ENCODE data around the gene ZRANB3. TPM values are rescaled to one million over a fixed set of nuclear protein-coding genes. Genes with fewer than 3 reads are reported as not detected.

ZRANB3 gene
- total RNA-seq, 1 donor from 2014 or later: 13.5 TPM

DNA sequence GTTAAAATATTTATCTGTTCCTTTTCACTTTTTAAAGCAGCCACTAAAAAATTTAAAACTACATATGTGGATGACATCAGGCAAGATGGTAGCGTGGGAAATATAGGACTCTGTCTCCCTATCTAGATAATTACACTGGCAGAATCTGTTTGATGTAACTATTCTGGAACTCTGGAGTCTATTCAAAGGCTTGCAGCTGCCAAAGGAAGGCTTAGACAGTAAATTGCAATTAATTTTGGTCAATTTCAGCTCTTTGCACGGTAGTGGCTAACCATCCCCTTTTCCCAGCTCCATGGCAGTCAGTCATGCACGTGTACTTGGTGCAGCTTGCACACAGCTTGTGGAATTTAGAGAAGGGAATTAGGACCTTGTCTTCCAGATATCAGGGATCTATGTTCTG, 343.7 kb downstream of the ZRANB3 start:
- FAIRE-seq (no peak), DNase-seq (ENCODE audit: low spot score in 2 of 2) (no peak)

DNA sequence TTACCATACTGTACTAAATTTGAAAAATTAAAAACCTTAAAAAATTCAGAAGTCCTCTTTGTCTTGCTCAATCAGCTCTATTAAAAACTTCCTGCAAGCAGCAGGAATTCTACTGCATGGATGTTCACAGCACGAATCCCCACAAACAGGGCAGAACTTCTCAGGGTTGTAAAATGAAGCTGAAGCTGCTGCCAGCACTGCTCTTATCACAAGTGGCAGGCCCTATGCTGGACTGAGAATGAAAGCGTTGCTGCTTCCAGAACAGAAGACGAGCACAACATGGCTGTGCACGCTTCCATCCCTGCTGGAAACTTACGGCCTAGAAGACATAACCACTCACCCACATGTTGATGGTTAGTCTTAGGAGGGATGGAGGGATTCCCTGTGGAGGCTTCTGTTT, 345.0 kb downstream of the ZRANB3 start:
- DNase-seq (ENCODE audit: low spot score in 2 of 2): no peak
- FAIRE-seq: no peak

DNA sequence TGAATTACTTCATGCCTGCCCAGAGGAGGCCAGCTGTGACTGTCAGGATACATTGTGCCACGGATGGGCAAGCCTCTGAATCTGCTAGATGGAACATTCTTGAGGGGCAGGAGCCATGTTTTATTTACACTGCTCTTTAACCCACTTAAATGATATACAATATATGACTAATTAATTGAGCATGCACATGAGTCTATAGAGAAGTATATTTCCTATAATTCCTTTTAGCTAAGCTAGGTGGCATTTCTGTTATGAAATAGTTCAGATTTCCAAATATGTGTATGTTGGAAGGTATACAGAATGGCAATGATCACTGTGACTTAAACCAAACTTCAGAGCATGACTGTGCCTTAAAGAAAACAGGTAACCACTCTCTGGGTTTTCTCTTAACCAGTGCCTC, 347.2 kb downstream of the ZRANB3 start:
- DNase-seq (ENCODE audit: low spot score in 2 of 2) (no peak), FAIRE-seq (no peak)

DNA sequence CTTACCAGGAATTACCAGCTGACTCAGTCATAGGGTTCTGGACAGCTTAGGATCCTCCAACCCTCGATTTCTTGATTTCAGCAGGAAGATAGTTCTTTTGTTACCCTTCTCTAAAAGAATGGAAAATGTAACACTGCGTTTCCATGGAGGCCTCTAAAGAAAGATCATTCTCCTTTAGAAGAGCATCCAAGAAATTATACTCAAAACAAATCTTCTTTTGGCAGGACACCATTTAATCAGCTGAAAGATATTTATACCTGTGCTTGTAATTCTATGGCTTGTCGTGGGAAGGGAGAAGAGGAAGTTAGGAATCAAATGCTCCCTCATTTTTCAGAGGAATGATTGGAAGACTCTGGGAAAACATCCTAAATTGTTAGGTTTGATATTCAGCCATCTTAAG, 348.4 kb downstream of the ZRANB3 start:
- no peak for DNase-seq (ENCODE audit: low spot score in 2 of 2)
- no peak for FAIRE-seq

DNA sequence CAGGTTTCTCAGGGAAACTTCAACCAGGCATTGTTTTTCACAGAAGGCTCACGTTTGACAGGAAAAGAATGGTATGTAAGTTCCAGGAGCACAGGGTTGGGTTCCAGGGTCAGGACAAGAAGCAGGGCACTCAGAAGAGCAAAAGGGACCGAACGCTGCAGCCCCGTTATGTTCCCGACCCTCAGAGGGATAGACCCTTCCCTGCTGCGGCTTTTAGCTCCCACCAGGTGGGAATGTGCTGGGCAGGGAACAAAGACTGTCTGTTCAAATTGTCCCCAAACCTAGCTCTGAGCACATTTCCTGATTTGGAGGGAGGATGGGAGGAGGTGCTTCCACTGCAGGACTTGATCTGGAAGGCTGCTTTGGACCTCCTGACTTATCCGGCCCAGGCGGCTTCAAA, 348.8 kb downstream of the ZRANB3 start:
- DNase-seq (ENCODE audit: low spot score in 2 of 2): no peak
- FAIRE-seq: no peak

DNA sequence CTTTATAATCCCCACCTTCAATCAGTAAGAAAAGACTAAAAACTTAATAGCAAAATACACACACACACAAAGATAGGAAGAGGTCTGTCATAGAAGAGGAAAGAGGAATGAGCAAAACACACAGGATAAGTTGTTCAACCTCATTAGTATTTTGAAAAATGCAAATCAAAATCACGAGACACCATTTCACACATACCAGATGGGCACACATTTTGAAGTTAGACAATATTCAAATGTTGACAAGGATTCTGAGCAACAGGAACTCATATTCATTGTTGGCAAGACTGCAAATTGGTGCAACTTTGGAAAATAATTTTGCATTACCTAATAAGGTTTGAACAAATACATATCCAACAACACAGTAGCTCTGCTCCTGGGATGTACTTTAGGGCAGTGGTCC, 351.3 kb downstream of the ZRANB3 start:
- DNase-seq (ENCODE audit: low spot score in 2 of 2): no peak

DNA sequence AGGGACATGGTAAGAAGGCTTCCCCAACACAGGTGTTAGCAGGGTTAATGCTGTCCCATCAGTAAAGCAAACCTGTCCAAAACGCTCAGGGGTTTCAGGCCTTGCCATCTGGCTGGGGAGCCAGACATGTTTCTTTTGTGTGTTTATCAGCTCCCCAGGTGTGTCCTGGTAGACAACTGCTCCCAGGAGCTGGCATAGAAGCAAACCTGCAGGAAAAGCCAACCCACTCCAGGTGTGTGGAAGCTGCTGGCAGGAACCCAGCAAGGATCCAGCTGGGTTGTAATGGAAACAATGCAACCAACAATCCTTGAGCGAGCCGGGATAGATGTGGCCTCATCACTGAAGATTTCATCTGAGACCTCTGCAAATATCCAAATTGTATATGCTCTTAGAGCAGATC, 355.8 kb downstream of the ZRANB3 start:
- FAIRE-seq (no peak), DNase-seq (ENCODE audit: low spot score in 2 of 2) (no peak)

More for the DNA sequence above, 351.3 kb downstream of the ZRANB3 start:
- FAIRE-seq: no peak

DNA sequence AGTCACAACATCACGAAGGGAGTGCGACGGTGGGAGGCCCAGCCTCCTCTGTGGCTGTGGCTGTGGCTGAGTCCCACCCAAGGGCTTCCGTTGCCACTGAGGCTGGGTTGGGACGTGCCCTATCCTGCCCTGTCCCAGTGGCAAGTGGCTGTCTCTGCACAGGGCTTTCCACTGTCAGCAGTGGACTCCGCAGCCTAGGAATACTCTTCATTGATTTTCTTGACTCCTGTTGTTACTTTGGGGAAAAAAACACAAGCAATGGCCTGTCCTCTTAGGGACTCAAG, 356.3 kb downstream of the ZRANB3 start:
- FAIRE-seq (no peak), DNase-seq (ENCODE audit: low spot score in 2 of 2) (no peak)

DNA sequence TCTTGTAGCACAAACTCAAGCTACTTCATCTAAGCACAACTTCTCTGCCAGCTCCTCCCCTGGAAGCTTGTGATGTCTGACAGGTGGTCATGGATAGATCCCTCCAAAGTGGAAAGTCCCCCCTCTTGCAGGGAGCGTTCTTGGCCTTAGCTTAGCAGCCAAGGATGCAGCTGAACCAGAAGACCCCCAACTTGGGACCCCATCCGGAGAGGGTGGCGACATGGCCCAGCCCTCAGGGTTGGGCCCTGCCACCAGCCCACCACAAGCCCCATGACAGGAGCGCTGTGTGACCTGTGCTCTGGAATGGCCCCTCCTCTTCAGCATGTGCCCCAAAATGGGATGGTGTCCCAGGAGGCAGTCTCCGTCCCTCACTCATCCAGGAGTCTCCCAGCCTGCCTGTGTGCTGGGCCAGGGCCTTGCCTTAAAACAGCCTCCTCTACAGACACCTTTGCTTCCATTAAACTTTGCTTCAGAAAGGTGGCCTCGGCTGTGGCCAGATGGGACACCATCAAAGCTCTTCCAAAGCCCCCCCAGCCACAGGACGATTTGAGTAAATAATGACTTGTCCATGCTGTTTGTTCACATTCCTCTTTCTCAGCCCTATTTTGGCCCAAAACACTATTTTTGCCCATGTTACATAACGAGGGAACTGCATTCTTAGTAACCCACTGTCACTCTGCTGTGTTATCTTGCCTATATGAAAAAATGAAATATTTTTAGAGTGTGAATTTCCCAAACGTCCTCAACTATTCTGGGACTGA, 356.8 kb downstream of the ZRANB3 start:
- FAIRE-seq (no peak), DNase-seq (ENCODE audit: low spot score in 2 of 2) (peak in 1 of 2 donors; percentile 33)

DNA sequence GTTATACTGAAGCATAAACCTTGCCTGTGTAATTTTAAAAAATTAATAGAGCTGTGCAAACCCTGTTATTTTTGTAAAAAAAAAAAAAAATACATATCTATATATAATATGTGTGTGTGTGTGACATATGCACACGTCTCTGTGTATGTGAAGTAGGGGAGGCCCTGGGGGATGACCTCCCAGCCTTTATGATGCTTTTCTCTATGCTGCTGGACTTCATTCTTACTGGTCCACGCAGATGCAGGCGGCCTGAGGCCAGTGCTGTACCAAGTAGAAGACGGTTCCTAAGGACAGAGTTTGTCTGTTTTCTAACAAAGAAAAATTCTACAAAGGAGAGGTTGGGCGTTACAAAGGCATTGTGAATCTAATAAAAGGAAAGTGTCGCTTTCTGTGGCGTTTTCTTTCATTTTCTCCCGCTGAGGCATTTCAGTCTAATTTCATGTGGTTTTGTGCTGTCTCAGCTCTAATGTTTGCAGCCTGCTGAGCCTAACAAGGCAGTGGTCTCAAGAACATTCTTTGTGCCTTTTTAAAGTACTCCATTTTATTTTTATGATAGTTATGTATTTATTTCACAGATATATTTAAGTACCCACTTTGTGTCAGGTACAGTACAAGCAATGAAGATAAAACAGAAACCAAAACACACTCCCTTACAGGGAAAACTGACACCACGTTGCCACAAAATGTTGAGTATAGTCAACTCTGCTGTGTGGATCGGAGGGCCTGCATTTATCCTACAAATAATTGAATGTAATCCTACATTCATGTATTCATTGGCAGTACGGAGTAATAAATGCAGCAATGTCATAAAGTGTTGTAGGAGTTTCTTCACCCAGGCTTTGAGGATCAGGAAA, 360.9 kb downstream of the ZRANB3 start:
- no peak for FAIRE-seq
- DNase-seq (ENCODE audit: low spot score in 2 of 2): no peak

DNA sequence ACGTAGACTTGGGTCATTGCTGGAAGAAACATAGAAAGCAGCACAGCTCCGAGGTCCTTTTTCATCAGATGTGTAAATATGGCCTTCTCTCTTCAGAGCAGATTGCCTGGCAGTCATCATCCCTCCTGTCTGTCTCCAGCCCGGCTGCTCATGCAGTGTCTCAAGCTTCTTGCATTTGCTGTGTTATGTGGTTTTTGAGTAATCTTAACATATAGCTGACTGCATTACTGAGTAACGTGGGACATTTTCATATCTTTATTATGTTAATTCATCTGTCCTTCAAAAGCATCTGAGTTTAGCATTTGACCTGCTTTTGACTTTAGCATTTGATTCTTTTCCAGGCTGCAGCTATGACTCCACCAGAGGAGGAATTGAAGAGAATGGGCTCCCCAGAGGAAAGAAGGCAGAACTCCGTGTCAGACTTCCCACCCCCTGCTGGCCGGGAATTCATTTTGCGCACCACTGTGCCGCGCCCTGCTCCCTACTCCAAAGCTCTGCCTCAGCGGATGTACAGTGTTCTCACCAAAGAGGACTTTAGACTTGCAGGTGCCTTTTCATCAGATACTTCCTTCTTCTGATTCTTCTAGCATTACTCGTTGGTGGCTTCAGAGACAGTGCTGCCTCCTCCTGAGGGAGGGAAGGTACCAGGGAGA, 362.7 kb downstream of the ZRANB3 start:
- DNase-seq (ENCODE audit: low spot score in 2 of 2): no peak
- no peak for FAIRE-seq

DNA sequence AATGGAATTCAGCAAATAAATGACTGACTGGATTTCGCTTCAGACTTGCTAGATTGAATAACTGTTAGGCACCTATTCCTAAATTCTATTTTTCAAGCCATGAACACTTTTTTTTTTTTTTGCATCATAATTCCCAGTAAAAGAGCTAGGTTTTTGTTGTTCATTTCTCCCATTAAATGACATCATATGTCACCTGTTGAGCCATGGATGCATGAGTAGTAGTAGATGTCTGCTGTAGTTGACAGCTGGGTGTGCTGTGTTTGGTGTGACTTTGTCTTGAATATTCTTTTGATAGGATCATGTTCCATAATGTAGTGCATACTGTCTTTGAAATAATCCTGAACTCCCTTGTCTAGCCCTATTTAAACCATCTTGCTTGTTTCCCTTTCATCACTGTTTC, 363.7 kb downstream of the ZRANB3 start:
- DNase-seq (ENCODE audit: low spot score in 2 of 2) (no peak), FAIRE-seq (no peak)

DNA sequence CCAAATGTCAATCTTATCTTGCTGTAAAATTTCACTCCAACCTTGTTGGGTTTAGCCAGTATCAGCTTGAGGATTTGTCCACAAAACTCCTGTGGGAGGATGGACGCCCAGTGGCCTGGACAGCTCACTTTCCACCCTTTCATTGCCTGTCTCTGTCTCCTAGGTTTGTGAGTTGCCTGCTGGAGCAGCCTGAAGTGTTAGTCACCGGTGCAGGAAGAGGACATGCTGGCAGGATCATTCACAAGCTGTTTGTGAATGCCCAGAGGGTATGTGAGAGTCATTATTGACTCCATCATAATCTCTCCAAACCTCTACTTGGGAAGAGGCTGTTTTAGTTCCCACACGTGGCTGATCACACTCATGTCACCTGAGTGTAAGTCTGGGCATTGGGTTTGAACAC, 366.6 kb downstream of the ZRANB3 start:
- DNase-seq (ENCODE audit: low spot score in 2 of 2): no peak
- FAIRE-seq: no peak

DNA sequence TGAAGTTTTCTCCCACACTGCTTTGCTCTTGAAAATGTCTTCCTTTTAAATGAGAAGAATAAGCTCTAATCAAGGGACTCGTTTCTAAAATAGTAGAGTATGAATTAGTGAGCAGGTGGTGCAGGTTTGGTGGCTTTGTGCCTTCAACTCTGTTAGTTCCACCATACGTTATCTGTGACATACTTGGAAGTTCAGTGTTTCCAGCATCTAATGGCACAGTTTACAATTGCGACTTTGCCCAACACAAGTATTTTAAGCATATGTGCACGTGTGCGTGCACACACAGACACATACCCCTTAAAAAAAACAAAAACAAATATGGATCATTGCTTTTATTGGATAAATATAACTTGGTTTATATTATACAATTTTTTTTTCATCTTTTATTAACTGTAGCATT, 367.1 kb downstream of the ZRANB3 start:
- FAIRE-seq: no peak

DNA sequence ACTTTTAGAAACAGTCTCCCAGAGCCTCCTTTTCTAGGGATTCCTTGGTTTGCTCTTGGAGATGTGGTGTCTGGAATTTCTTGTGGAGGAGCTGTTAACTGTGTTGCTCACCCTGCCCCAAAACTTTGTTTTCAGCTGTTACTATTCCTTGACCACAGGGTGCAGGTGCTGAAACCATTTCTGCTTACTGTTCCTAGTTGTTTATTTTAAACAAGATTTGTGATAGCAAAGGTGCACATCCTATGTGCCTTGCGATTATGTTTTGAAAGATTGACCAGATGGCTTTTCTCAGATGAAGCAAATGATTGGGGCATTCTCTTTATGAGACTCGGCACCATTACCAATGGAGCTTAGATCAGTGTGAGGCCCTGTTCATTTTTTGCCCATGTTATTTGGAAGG, 367.7 kb downstream of the ZRANB3 start:
- DNase-seq (ENCODE audit: low spot score in 2 of 2): no peak
- no peak for FAIRE-seq

More for the DNA sequence above, 367.1 kb downstream of the ZRANB3 start:
- DNase-seq (ENCODE audit: low spot score in 2 of 2): no peak

DNA sequence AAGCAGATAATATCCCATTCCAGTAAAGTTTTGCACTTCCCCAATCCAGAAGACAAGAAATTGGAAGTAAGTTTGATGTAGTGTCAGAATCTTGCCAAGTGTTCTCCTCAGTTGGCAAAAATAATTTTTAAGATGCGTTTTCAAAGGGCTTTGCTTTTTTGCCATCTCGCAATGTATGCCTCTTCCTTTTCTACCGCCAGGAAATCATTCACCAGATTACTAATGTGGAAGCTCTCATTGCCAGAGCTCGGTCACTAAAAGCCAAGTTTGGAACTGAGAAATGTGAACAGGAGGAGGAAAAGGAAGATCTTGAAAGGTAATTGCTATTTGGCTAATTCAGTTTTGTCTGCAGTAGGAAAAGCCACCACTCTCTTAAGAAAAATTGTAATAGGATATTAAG, 368.2 kb downstream of the ZRANB3 start:
- DNase-seq (ENCODE audit: low spot score in 2 of 2): no peak
- no peak for FAIRE-seq

DNA sequence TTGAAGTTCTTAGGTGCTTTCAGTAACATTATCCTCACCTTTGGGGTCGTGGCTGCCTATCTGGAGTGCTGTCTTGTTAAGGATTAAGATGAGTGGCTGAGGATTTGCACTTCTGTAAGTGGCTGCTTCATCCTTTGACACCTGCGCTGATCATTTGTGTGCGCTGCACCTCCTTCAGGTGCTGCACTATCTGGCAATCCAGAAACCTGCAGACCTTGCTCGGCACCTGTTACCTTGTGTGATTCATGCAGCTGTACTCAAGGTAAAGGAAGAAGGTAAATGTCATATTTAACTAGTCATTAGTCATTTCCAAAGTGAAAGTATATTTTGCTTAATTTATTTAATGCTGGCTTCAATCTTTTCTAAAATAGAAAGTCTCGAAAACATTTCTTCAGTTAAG, 368.6 kb downstream of the ZRANB3 start:
- DNase-seq (ENCODE audit: low spot score in 2 of 2) (no peak), FAIRE-seq (no peak)

DNA sequence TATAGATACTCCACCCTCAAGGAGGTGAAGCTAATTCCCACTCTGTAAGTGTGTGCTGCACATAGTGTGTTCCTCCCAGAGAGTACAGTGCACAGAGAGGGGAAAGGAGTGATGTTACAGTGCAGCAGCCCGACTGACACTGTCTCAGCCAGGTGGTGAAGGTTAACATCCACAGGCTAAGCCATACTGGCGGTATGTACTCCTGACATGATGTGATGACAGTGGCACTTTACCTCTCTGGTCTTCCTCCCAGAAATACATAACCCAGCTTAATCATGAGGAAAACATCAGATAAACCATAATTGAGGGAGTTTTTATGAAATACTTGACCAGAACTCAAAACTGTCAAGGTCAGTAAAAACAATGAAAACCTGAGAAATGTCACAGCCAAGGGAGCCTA, 371.8 kb downstream of the ZRANB3 start:
- no peak for DNase-seq (ENCODE audit: low spot score in 2 of 2)
- no peak for FAIRE-seq

DNA sequence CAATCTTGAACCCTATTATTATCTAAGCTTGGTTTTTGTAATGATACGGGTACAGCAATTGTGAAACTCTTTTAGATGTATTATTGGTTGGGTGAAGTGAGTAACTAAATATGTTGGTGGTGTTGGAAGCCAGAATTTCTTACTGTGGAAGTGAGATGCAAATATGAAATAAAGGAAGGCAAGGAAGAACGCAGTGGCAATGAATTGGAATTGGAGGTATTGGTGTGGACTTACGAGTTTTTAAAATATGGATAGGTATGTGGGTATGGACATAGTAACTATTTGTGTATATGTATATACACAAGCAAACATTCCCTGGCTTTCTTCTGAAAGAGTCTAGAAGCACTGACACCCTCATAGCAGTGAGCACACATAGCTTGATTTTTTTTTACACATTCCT, 373.2 kb downstream of the ZRANB3 start:
- no peak for FAIRE-seq
- no peak for DNase-seq (ENCODE audit: low spot score in 2 of 2)

DNA sequence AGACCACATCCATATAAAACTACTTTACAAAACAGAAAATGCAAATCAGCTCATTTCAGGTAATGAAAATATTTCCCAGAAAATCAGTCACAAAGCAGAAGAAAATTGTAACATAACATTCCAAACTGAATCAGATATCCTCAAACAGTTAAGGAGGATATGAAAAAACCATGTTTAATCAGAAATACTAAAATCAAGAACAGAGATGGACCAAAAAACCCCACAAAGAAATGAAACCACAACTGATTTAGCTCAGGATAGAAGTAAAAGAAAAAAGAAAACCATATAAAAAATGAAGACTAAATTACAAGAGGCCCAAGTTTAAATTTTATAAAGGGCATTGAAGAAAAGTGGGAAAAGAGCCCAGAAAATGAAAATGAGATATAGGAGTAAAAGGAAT, 376.1 kb downstream of the ZRANB3 start:
- DNase-seq (ENCODE audit: low spot score in 2 of 2) (no peak), FAIRE-seq (peak; percentile 51)

DNA sequence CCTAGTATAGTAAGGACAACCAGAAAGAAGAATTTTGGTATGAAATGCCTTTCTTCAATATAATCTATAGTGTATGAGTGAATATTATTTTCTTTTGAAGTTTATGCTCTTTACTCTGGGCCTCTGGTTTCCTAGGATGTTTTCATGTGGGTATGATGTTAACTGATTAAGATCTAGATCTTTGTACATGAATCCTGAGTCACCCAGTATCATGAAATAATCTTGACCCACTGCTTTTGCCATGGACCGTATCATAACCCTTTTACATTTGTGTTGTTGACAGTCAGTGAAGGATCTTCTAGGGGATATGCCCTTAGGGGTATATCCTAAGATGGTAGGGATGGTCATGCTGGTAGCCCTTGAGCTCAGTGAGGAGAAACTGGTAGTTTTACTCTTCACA, 378.7 kb downstream of the ZRANB3 start:
- DNase-seq (ENCODE audit: low spot score in 2 of 2) (no peak), FAIRE-seq (no peak)

DNA sequence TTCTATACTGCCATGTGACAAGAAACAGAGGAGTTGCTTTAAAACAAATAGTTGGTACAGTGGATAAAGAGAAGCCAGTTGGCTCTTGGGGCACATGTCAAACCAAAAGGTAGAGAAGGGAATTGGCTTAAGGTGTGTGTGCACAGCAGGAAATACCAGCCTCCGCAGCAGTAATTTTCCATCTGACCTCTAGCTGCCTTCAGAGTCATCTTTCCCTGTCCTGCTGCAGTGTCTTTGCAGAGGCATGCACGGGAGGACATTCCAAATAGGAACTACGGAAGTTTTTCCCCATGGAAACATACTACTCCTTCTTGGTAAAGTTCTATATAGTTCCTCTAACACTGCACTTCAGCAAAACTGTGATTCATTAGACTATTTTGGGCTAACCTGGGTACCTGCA, 379.4 kb downstream of the ZRANB3 start:
- no peak for DNase-seq (ENCODE audit: low spot score in 2 of 2)

More for the DNA sequence above, 379.4 kb downstream of the ZRANB3 start:
- FAIRE-seq: no peak

Measured in frontal cortex (tissue), 4 donors.